ENCODE results near the gene KIAA1671. TPM values are rescaled to one million over a fixed set of nuclear protein-coding genes. Genes with fewer than 3 reads are reported as not detected.

The KIAA1671 gene
- polyA plus RNA-seq, 1 of the 3 experiments (the other 2 are of a cell fraction) = 7.4 TPM

GRCh38 chr22:25119609-25120008 is 167.1 kb downstream of the KIAA1671 start:
- H3K4me3 ChIP-seq (ENCODE audit: low read depth in 2 of 2, low read length in 1 of 2) = no peak overlapping the region
- H2AFZ ChIP-seq (ENCODE audit: low read depth) = no peak overlapping the region
- H3K9me3 ChIP-seq = no peaks in the 10 kb centered on the region
- CTCF ChIA-PET = no interaction called here
- 72% methylated on average over 2 of the region's 2 CpGs for WGBS (ENCODE audit: low lambda C conversion rate)
- H3K36me3 ChIP-seq (replicated peaks in 1 of 2; ENCODE audit: control insufficient read depth in 1 of 2, insufficient read depth in 2 of 2, low read length in 1 of 2) = no peaks in the 10 kb centered on the region
- no peak overlapping the region; the same call in 1 of the 2 replicates for H3K4me2 ChIP-seq
- POLR2A ChIA-PET = no interaction called here
- no peak for DNase-seq
- H4K20me1 ChIP-seq (ENCODE audit: insufficient read depth) = peaks cover 8% of the 10 kb centered on the region
- no peaks in the 10 kb centered on the region for H3K79me2 ChIP-seq (ENCODE audit: insufficient read depth)
- no peak overlapping the region for H3K27ac ChIP-seq (ENCODE audit: low read depth in 2 of 2, low read length in 1 of 2)
- no peaks in the 10 kb centered on the region for H3K27me3 ChIP-seq (ENCODE audit: insufficient read depth)
- no peaks in the 10 kb centered on the region for H3F3A ChIP-seq (replicated peaks; ENCODE audit: insufficient read depth)
- no peak for TF ChIP-seq GABPA (IDR thresholded peaks at IDR 0.05; ENCODE audit: low read depth)
- TF ChIP-seq POLR2AphosphoS5 (IDR thresholded peaks at IDR 0.05; ENCODE audit: low read depth, low read length) = no peak
- TF ChIP-seq FOXJ3 (CRISPR knock-in tag; IDR thresholded peaks at IDR 0.05) = no peak
- TF ChIP-seq PBX3 (IDR thresholded peaks at IDR 0.05) = no peak
- TF ChIP-seq USF2 (IDR thresholded peaks at IDR 0.05; ENCODE audit: borderline replicate concordance, low read depth, low read length) = no peak
- no peak for TF ChIP-seq TCF12 (IDR thresholded peaks at IDR 0.05)
- no peak overlapping the region for H3K9ac ChIP-seq
- no peaks in the 10 kb centered on the region; a peak in 2 of 4 replicates for H3K4me1 ChIP-seq (ENCODE audit: control insufficient read depth in 1 of 2, insufficient read depth in 2 of 2, low read depth in 1 of 2, low read length in 1 of 2)
- no peaks in the 10 kb centered on the region for H3K9me2 ChIP-seq

GRCh38 chr22:25120093-25120561 is 167.6 kb downstream of the KIAA1671 start:
- Histone ChIP-seq H3K27me3 (ENCODE audit: insufficient read depth) (no peaks in the 10 kb centered on the region), H3F3A (replicated peaks; ENCODE audit: insufficient read depth) (no peaks in the 10 kb centered on the region), H3K79me2 (ENCODE audit: insufficient read depth) (no peaks in the 10 kb centered on the region), H3K4me1 (ENCODE audit: control insufficient read depth in 1 of 2, insufficient read depth in 2 of 2, low read depth in 1 of 2, low read length in 1 of 2) (no peaks in the 10 kb centered on the region; a peak in 2 of 4 replicates), H3K4me2 (peak overlapping the region; percentile 15; the same call in 1 of the 2 replicates), H4K20me1 (ENCODE audit: insufficient read depth) (peaks cover 8% of the 10 kb centered on the region), H3K27ac (ENCODE audit: low read depth in 2 of 2, low read length in 1 of 2) (no peak overlapping the region), H3K36me3 (replicated peaks in 1 of 2; ENCODE audit: control insufficient read depth in 1 of 2, insufficient read depth in 2 of 2, low read length in 1 of 2) (no peaks in the 10 kb centered on the region), H3K9ac (no peak overlapping the region), H3K9me2 (no peaks in the 10 kb centered on the region), H3K9me3 (no peaks in the 10 kb centered on the region), H2AFZ (ENCODE audit: low read depth) (no peak overlapping the region), H3K4me3 (ENCODE audit: low read depth in 2 of 2, low read length in 1 of 2) (no peak overlapping the region)
- ChIA-PET CTCF (interaction anchor here (4.9 kb wide), 1 partner anchor 8 kb away, joined by 26 read pairs; no protein-coding TSS in a partner anchor), POLR2A (no interaction called here)
- DNase-seq = no peak
- TF ChIP-seq EP300 (IDR thresholded peaks at IDR 0.05; ENCODE audit: borderline replicate concordance in 1 of 2, low read depth in 1 of 2, low read length in 1 of 2) = no peak
- TF ChIP-seq USF1 (IDR thresholded peaks at IDR 0.05; ENCODE audit: borderline replicate concordance, low read depth) = no peak
- no peak for TF ChIP-seq YY1 (IDR thresholded peaks at IDR 0.05; ENCODE audit: low read depth)
- TF ChIP-seq TEAD4 (IDR thresholded peaks at IDR 0.05; ENCODE audit: borderline replicate concordance, insufficient read depth) = no peak
- no peak for TF ChIP-seq MEF2A (IDR thresholded peaks at IDR 0.05; ENCODE audit: borderline replicate concordance, low read depth)
- no peak for TF ChIP-seq SIN3A (IDR thresholded peaks at IDR 0.05; ENCODE audit: borderline replicate concordance, low read depth, low read length)
- TF ChIP-seq USF2 (IDR thresholded peaks at IDR 0.05; ENCODE audit: borderline replicate concordance, low read depth, low read length) = no peak
- no peak for TF ChIP-seq MXI1 (IDR thresholded peaks at IDR 0.05; ENCODE audit: low read depth, low read length)
- TF ChIP-seq RXRA (IDR thresholded peaks at IDR 0.05; ENCODE audit: borderline replicate concordance, low read depth) = no peak
- TF ChIP-seq CHD2 (IDR thresholded peaks at IDR 0.05; ENCODE audit: low read length, partially characterized antibody) = no peak
- TF ChIP-seq JUND (IDR thresholded peaks at IDR 0.05) = no peak
- no peak for TF ChIP-seq NFIC (IDR thresholded peaks at IDR 0.05; ENCODE audit: borderline replicate concordance)
- no peak for TF ChIP-seq GABPA (IDR thresholded peaks at IDR 0.05; ENCODE audit: low read depth)
- no peak for TF ChIP-seq FOXJ3 (CRISPR knock-in tag; IDR thresholded peaks at IDR 0.05)
- TF ChIP-seq FOXM1 (IDR thresholded peaks at IDR 0.05; ENCODE audit: low read depth) = no peak
- TF ChIP-seq CTCF (IDR thresholded peaks at IDR 0.05) = no peak
- TF ChIP-seq SMC3 (IDR thresholded peaks at IDR 0.05; ENCODE audit: low read depth, low read length) = no peak
- no peak for TF ChIP-seq PBX3 (IDR thresholded peaks at IDR 0.05)
- WGBS (ENCODE audit: low lambda C conversion rate) = 61% methylated on average over 3 of the region's 3 CpGs
